SJSA1 (cell line): Measurements from ENCODE around the gene HNF4A. TPM values are rescaled to one million over a fixed set of nuclear protein-coding genes. Genes with fewer than 3 reads are reported as not detected.

Experiments used
- DNase-seq, 2 experiments: peaks; one replicate each; pipeline ENCODE4 v3.0.0-alpha.2; 2015 to 2020; ENCODE audit warnings: low spot score in 2 of 2, low read depth in 1 of 2
- H3K27ac ChIP-seq: fragments of 250-450 bp; sonication (Bioruptor Pico); 2 replicates; pipeline ENCODE4 v1.5.1; 2020; ENCODE audit warnings: mild to moderate bottlenecking, moderate library complexity
- H3K27me3 ChIP-seq: fragments of 250-450 bp; sonication (Bioruptor Pico); replicated peaks from 2 replicates; pipeline ENCODE4 v1.5.1; 2020; ENCODE audit warnings: mild to moderate bottlenecking, moderate library complexity
- H3K36me3 ChIP-seq: fragments of 250-450 bp; sonication (Bioruptor Pico); 2 replicates; pipeline ENCODE4 v1.5.1; 2020; ENCODE audit warnings: mild to moderate bottlenecking
- H3K4me1 ChIP-seq: fragments of 250-450 bp; sonication (Bioruptor Pico); replicated peaks from 2 replicates; pipeline ENCODE4 v1.6.1; 2021; ENCODE audit warnings: mild to moderate bottlenecking
- H3K4me3 ChIP-seq: fragments of 250-450 bp; sonication (Bioruptor Pico); 2 replicates; pipeline ENCODE4 v1.5.1; 2020; ENCODE audit warnings: mild to moderate bottlenecking
- H3K9me3 ChIP-seq: fragments of 250-450 bp; sonication (Bioruptor Pico); replicated peaks from 2 replicates; pipeline ENCODE4 v1.5.1; 2020; ENCODE audit warnings: mild to moderate bottlenecking
- total RNA-seq: library from RNA; depleted of rRNA; stranded (reverse); fragments of >200 nt; shearing (Covaris generic); gene quantifications from 2 replicates; pipeline ENCODE4 v1.2.3, GENCODE V29; 2014

HNF4A gene
- total RNA-seq, 1 experiment from 2014 or later, result not detected

GRCh38 chr20:44411020-44411756 lies 55.7 kb downstream of the HNF4A start:
- H3K36me3 ChIP-seq, result no peaks in the 10 kb centered on the region
- H3K9me3 ChIP-seq, result no peaks in the 10 kb centered on the region
- H3K4me1 ChIP-seq, result peaks cover 33% of the 10 kb centered on the region
- H3K27ac ChIP-seq, result no peak overlapping the region
- H3K4me3 ChIP-seq, result no peak overlapping the region
- no peaks in the 10 kb centered on the region for H3K27me3 ChIP-seq
- DNase-seq, result no peak

- no peaks in the 10 kb centered on the region for H3K36me3 ChIP-seq
- no peak for DNase-seq
- no peak overlapping the region for H3K4me3 ChIP-seq
- no peaks in the 10 kb centered on the region for H3K9me3 ChIP-seq
- H3K4me1 ChIP-seq, result peaks cover 33% of the 10 kb centered on the region
- no peaks in the 10 kb centered on the region for H3K27me3 ChIP-seq
- H3K27ac ChIP-seq, result no peak overlapping the region
Observed at GRCh38 chr20:44411757-44412401, 56.4 kb downstream of the HNF4A start.

GRCh38 chr20:44412402-44413144 lies 57.1 kb downstream of the HNF4A start:
- Histone ChIP-seq H3K27ac (no peak overlapping the region), H3K9me3 (no peaks in the 10 kb centered on the region), H3K4me1 (peaks cover 31% of the 10 kb centered on the region), H3K4me3 (no peak overlapping the region), H3K36me3 (no peaks in the 10 kb centered on the region), H3K27me3 (no peaks in the 10 kb centered on the region)
- DNase-seq, result no peak

- no peak for DNase-seq
- no peak overlapping the region for H3K4me3 ChIP-seq
- peaks cover 19% of the 10 kb centered on the region for H3K4me1 ChIP-seq
- no peaks in the 10 kb centered on the region for H3K9me3 ChIP-seq
- no peaks in the 10 kb centered on the region for H3K27me3 ChIP-seq
- H3K27ac ChIP-seq, result no peak overlapping the region
- H3K36me3 ChIP-seq, result no peaks in the 10 kb centered on the region
Observed at GRCh38 chr20:44413575-44414345, 58.3 kb downstream of the HNF4A start.

- H3K4me1 ChIP-seq, result peaks cover 13% of the 10 kb centered on the region
- no peak overlapping the region for H3K27ac ChIP-seq
- H3K36me3 ChIP-seq, result no peaks in the 10 kb centered on the region
- no peaks in the 10 kb centered on the region for H3K9me3 ChIP-seq
- H3K4me3 ChIP-seq, result no peak overlapping the region
- no peaks in the 10 kb centered on the region for H3K27me3 ChIP-seq
- no peak for DNase-seq
Observed at GRCh38 chr20:44414346-44414714, 58.8 kb downstream of the HNF4A start.

GRCh38 chr20:44414808-44415207 lies 59.3 kb downstream of the HNF4A start:
- no peak overlapping the region for H3K4me3 ChIP-seq
- peaks cover 8% of the 10 kb centered on the region for H3K4me1 ChIP-seq
- no peaks in the 10 kb centered on the region for H3K36me3 ChIP-seq
- DNase-seq, result no peak
- no peaks in the 10 kb centered on the region for H3K9me3 ChIP-seq
- H3K27me3 ChIP-seq, result no peaks in the 10 kb centered on the region
- no peak overlapping the region for H3K27ac ChIP-seq

- no peaks in the 10 kb centered on the region for H3K27me3 ChIP-seq
- no peaks in the 10 kb centered on the region for H3K9me3 ChIP-seq
- H3K27ac ChIP-seq, result no peak overlapping the region
- DNase-seq, result no peak
- no peaks in the 10 kb centered on the region for H3K4me1 ChIP-seq
- no peaks in the 10 kb centered on the region for H3K36me3 ChIP-seq
- H3K4me3 ChIP-seq, result no peak overlapping the region
Observed at GRCh38 chr20:44415833-44416715, 60.6 kb downstream of the HNF4A start.

- peaks cover 10% of the 10 kb centered on the region for H3K4me1 ChIP-seq
Observed at GRCh38 chr20:44418069-44418905, 62.8 kb downstream of the HNF4A start.

GRCh38 chr20:44419131-44419844 lies 63.8 kb downstream of the HNF4A start:
- Histone ChIP-seq H3K27me3 (no peaks in the 10 kb centered on the region), H3K4me1 (peaks cover 10% of the 10 kb centered on the region), H3K4me3 (no peak overlapping the region), H3K27ac (no peak overlapping the region), H3K36me3 (no peaks in the 10 kb centered on the region), H3K9me3 (no peaks in the 10 kb centered on the region)
- DNase-seq, result no peak

More at GRCh38 chr20:44418069-44418905, 62.8 kb downstream of the HNF4A start:
- Histone ChIP-seq H3K36me3 (no peaks in the 10 kb centered on the region), H3K27me3 (no peaks in the 10 kb centered on the region), H3K9me3 (no peaks in the 10 kb centered on the region), H3K4me3 (no peak overlapping the region), H3K27ac (no peak overlapping the region)
- DNase-seq, result no peak

- no peaks in the 10 kb centered on the region for H3K36me3 ChIP-seq
- H3K4me1 ChIP-seq, result peaks cover 10% of the 10 kb centered on the region
- no peak overlapping the region for H3K4me3 ChIP-seq
- no peak for DNase-seq
- H3K9me3 ChIP-seq, result no peaks in the 10 kb centered on the region
- no peaks in the 10 kb centered on the region for H3K27me3 ChIP-seq
- no peak overlapping the region for H3K27ac ChIP-seq
Observed at GRCh38 chr20:44420497-44420896, 65.0 kb downstream of the HNF4A start.

- H3K9me3 ChIP-seq, result no peaks in the 10 kb centered on the region
- H3K36me3 ChIP-seq, result no peaks in the 10 kb centered on the region
- H3K27ac ChIP-seq, result no peak overlapping the region
- no peaks in the 10 kb centered on the region for H3K27me3 ChIP-seq
- H3K4me3 ChIP-seq, result no peak overlapping the region
- peak; percentile 56 to 85 for DNase-seq
- H3K4me1 ChIP-seq, result peaks cover 10% of the 10 kb centered on the region
Observed at GRCh38 chr20:44422083-44422482, 66.6 kb downstream of the HNF4A start.

- no peak overlapping the region for H3K4me3 ChIP-seq
- no peak overlapping the region for H3K27ac ChIP-seq
- no peak for DNase-seq
Observed at GRCh38 chr20:44423480-44423879, 68.0 kb downstream of the HNF4A start.

More at GRCh38 chr20:44423480-44423879, 68.0 kb downstream of the HNF4A start:
- Histone ChIP-seq H3K27me3 (no peaks in the 10 kb centered on the region), H3K4me1 (peaks cover 10% of the 10 kb centered on the region), H3K9me3 (no peaks in the 10 kb centered on the region), H3K36me3 (no peaks in the 10 kb centered on the region)
